Peyer's patch (tissue), 4 donors: ENCODE data around the gene OLFM3.

Experiments
- POLR2A ChIP-seq, 2 donors: fragments of 450-650 bp; IDR thresholded peaks; one replicate each; pipeline ENCODE4 v1.5.1; 2017; ENCODE audit warnings: antibody characterized with exemption in 2 of 2, mild to moderate bottlenecking in 2 of 2, moderate library complexity in 2 of 2
- TF ChIP-seq, protein P1 (sequence below), 6 experiments: fragments of 450-650 bp in 4 of 6; fragments of 200-600 bp in 2 of 6; sonication (generic) in 1 of 6; IDR thresholded peaks; one replicate each; pipeline ENCODE4 v1.5.1; 2017 to 2019; ENCODE audit warnings: antibody characterized with exemption in 6 of 6, mild to moderate bottlenecking in 3 of 6, moderate library complexity in 1 of 6

DNA sequence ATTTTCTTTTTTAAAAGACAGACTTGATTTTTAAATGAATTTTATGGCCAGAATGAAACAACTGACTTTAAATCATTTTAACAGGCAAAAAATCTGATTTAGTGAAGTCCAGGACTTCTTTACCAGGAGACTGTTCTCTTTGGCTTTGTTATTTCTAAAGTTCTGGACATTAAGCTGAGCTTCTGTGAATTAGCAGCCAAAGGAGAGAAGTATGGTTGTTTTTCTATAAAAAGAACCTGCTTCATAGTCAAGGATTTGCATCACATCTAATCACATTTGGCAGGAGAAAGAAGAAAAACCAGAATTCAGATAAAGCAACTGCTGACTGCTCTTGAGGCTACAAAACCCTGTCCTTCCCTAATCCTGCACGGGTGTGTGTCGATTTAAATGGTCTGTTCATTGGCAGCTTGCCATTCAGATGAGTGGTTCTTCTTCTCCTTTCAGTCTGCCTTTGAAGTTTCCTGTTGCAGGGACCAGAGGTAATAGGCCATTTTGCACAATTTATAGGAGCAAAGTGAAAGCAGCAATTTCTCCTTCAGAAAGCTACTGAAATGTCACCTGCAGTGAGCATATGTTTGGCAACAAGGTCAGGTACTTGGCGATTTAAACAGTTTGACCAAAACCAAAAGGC, 215.4 kb downstream of the OLFM3 start:
- TF ChIP-seq, protein P1, sequence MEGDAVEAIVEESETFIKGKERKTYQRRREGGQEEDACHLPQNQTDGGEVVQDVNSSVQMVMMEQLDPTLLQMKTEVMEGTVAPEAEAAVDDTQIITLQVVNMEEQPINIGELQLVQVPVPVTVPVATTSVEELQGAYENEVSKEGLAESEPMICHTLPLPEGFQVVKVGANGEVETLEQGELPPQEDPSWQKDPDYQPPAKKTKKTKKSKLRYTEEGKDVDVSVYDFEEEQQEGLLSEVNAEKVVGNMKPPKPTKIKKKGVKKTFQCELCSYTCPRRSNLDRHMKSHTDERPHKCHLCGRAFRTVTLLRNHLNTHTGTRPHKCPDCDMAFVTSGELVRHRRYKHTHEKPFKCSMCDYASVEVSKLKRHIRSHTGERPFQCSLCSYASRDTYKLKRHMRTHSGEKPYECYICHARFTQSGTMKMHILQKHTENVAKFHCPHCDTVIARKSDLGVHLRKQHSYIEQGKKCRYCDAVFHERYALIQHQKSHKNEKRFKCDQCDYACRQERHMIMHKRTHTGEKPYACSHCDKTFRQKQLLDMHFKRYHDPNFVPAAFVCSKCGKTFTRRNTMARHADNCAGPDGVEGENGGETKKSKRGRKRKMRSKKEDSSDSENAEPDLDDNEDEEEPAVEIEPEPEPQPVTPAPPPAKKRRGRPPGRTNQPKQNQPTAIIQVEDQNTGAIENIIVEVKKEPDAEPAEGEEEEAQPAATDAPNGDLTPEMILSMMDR (IDR thresholded peaks at IDR 0.05) = no peak
- no peak for TF ChIP-seq POLR2A (IDR thresholded peaks at IDR 0.05)
